Activated CD4-positive, alpha-beta T cell treated with anti-CD3 and anti-CD28 coated beads, Interleukin-2, amount 10 ng/mL, durations not matched to agents 7 days and 5 days (primary cell): ENCODE results near the gene ZNF292. TPM values are rescaled to one million over a fixed set of nuclear protein-coding genes. Genes with fewer than 3 reads are reported as not detected.
"Not testable (repeated sequence)": the region's sequence is repeated elsewhere in the genome, so short reads cannot be mapped to it uniquely, and the experiment has no call there.

Experiments used
- CTCF ChIA-PET: fragments of 350-600 bp; sonication (Branson Sonifier 250); formaldehyde crosslinking; loops from one replicate; lab custom pipeline; 2021; ENCODE audit warnings: antibody characterized with exemption; lab: Charles Lee
- POLR2A ChIA-PET: fragments of 350-600 bp; sonication (Branson Sonifier 250); formaldehyde crosslinking; loops from one replicate; lab custom pipeline; 2021; ENCODE audit warnings: antibody characterized with exemption; lab: Charles Lee
- DNase-seq: peaks from one replicate; pipeline ENCODE4 v3.0.0-alpha.2; 2020
- H3K27ac Mint-ChIP-seq: one replicate; pipeline ENCODE4 v1.8.0; 2021; ENCODE audit warnings: mild to moderate bottlenecking, moderate library complexity, mixed read lengths
- H3K27me3 Mint-ChIP-seq: one replicate; pipeline ENCODE4 v1.8.0; 2021; ENCODE audit warnings: mixed read lengths
- H3K36me3 Mint-ChIP-seq: one replicate; pipeline ENCODE4 v1.8.0; 2021; ENCODE audit warnings: low read depth, mixed read lengths
- H3K4me1 Mint-ChIP-seq: one replicate; pipeline ENCODE4 v1.8.0; 2021; ENCODE audit warnings: mixed read lengths
- H3K4me3 Mint-ChIP-seq: one replicate; pipeline ENCODE4 v1.8.0; 2021; ENCODE audit warnings: mild to moderate bottlenecking, moderate library complexity, mixed read lengths
- H3K9me3 Mint-ChIP-seq: one replicate; pipeline ENCODE4 v1.8.0; 2021; ENCODE audit warnings: mixed read lengths
- total RNA-seq, 2 experiments: library from RNA; stranded (reverse); gene quantifications; one replicate each; pipeline ENCODE4 v1.2.3, GENCODE V29; 2021

The ZNF292 gene
- 10 to 100 TPM; 51.5 to 56.0 TPM for total RNA-seq

GRCh38 chr6:87154993-87155841, at the start of gene ZNF292:
TSS of gene ZNF292 (plus strand) at chr6:87155565. CDS start at chr6:87155592, 27 bp downstream.
- no peaks in the 10 kb centered on the region for H3K9me3 Mint-ChIP-seq
- no peaks in the 10 kb centered on the region for H3K27me3 Mint-ChIP-seq
- POLR2A ChIA-PET = no interaction called here
- peak; percentile 98 for DNase-seq
- peaks cover 52% of the 10 kb centered on the region for H3K4me1 Mint-ChIP-seq
- H3K36me3 Mint-ChIP-seq = peaks cover 16% of the 10 kb centered on the region
- H3K4me3 Mint-ChIP-seq = peak within 1 kb of the TSS; percentile 82
- peak within 1 kb of the TSS; percentile 98 for H3K27ac Mint-ChIP-seq
- CTCF ChIA-PET = interaction anchor here (0.9 to 2.0 kb wide), 2 partner anchors 15 to 485 kb away, joined by 4 to 8 read pairs; no protein-coding TSS in a partner anchor

DNA sequence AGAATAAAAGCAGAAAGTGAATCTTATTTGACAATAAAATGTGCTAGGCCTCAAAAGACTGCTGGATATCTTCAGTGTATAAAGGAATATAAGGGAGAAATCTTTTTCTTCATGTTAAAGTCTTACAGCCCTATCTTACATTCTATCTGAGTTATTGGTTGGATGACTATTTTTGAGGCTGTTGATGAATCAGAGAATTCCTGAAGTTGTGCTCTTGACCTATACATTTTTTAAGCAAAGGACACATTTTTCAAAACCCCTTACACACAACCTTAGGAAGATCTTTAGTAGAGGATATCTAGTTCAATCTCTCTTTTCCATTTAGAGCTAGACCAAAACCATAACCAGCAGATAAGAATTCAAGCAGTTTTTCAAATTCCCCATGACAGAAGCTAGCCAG, 49.5 kb upstream of the ZNF292 start:
- POLR2A ChIA-PET = no interaction called here
- Mint-ChIP-seq H3K4me3 (no peak overlapping the region), H3K27ac (no peak overlapping the region), H3K36me3 (no peaks in the 10 kb centered on the region), H3K27me3 (peaks cover 8% of the 10 kb centered on the region), H3K4me1 (no peaks in the 10 kb centered on the region), H3K9me3 (no peaks in the 10 kb centered on the region)
- CTCF ChIA-PET = no interaction called here
- no peak for DNase-seq

GRCh38 chr6:87110636-87111035, 44.7 kb upstream of the ZNF292 start:
- ChIA-PET CTCF (interaction anchor here (0.7 kb wide), 1 partner anchor 9 kb away, joined by 3 read pairs; no protein-coding TSS in a partner anchor), POLR2A (no interaction called here)
- no peak for DNase-seq
- no peak overlapping the region for H3K27ac Mint-ChIP-seq
- H3K4me3 Mint-ChIP-seq = no peak overlapping the region
- H3K4me1 Mint-ChIP-seq = no peaks in the 10 kb centered on the region
- no peaks in the 10 kb centered on the region for H3K36me3 Mint-ChIP-seq
- no peaks in the 10 kb centered on the region for H3K9me3 Mint-ChIP-seq
- H3K27me3 Mint-ChIP-seq = peaks cover 26% of the 10 kb centered on the region

DNA sequence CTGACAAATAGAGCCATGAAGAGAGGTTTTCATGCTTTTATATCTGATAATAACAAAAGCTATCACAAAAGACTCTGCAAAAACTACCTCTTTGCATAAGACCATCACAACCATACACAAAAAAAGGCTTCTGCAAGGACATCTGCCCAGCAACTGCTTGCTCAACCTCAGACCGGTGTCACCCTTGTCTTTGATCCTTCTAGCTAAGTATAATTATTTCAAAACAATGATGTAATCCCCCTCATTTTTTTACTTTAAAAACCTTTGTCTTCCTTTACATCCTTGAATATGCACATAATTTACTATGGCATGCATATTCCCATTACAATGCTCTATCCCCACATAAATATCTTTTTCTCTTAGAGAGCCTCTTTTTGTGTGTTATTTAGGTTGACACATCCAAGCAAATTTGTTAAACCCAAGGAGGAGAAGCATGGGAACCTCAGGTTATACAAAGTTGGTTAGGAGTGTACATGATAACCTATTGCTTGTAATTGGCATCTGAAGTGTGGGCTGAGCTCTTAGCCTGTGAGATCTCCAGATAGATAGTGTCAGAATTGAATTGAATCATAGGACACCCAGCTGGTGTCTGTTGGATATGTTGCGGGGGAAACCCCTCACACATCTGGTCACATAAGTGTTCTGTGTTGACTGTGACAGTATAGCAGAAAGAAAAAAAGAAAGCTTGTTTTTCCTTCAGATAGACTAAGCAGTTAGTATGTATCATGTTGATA, 39.8 kb upstream of the ZNF292 start:
- no peaks in the 10 kb centered on the region for H3K4me1 Mint-ChIP-seq
- POLR2A ChIA-PET = no interaction called here
- no peak for DNase-seq
- no peaks in the 10 kb centered on the region for H3K9me3 Mint-ChIP-seq
- H3K36me3 Mint-ChIP-seq = no peaks in the 10 kb centered on the region
- H3K27ac Mint-ChIP-seq = no peak overlapping the region
- peaks cover 25% of the 10 kb centered on the region for H3K27me3 Mint-ChIP-seq
- no peak overlapping the region for H3K4me3 Mint-ChIP-seq
- CTCF ChIA-PET = no interaction called here

DNA sequence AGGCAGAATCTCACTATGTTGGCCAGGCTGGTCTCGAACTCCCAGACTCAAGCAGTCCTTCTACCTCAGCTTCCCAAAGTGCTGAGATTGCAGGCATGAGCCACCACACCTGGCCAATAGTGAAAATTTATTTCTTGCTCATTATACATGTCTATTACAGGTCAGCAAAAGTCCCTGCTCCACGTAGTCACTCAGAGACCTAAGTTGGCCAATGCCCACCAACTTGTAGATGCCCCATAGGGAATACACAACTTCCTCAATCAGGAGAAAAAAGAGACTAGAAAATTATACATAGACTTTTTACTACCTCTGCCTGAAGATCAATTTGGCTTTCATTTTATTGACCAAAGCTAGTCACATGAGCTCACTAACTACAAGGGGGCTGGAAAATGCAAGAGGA, 38.4 kb upstream of the ZNF292 start:
- no peaks in the 10 kb centered on the region for H3K4me1 Mint-ChIP-seq
- H3K4me3 Mint-ChIP-seq = no peak overlapping the region
- H3K36me3 Mint-ChIP-seq = no peaks in the 10 kb centered on the region
- POLR2A ChIA-PET = no interaction called here
- CTCF ChIA-PET = no interaction called here
- no peak for DNase-seq
- H3K27ac Mint-ChIP-seq = no peak overlapping the region
- peaks cover 24% of the 10 kb centered on the region for H3K27me3 Mint-ChIP-seq
- no peaks in the 10 kb centered on the region for H3K9me3 Mint-ChIP-seq

DNA sequence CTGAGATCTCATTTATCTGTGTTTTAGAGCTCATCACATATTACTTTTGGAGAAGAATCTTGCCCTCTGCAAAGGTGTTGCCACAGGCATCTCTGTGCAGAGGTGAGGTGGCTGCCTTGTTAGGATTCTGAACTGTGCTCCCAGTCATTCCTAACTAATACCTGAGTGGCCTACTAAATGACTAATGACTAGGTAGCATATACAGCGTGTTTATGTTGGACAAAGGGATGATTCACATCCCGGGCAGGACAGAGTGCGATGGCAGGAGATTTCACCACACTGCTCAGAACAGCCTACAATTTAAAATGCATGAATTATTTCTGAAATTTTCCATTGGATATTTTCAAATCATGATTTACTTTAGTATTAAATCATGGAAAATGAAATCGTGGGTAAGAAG, 37.3 kb upstream of the ZNF292 start:
- Mint-ChIP-seq H3K36me3 (no peaks in the 10 kb centered on the region), H3K4me1 (no peaks in the 10 kb centered on the region), H3K27me3 (peaks cover 26% of the 10 kb centered on the region), H3K27ac (no peak overlapping the region), H3K9me3 (no peaks in the 10 kb centered on the region), H3K4me3 (no peak overlapping the region)
- CTCF ChIA-PET = interaction anchor here (1.6 kb wide), 1 partner anchor 14 kb away, joined by 4 read pairs; no protein-coding TSS in a partner anchor
- POLR2A ChIA-PET = no interaction called here
- DNase-seq = no peak

DNA sequence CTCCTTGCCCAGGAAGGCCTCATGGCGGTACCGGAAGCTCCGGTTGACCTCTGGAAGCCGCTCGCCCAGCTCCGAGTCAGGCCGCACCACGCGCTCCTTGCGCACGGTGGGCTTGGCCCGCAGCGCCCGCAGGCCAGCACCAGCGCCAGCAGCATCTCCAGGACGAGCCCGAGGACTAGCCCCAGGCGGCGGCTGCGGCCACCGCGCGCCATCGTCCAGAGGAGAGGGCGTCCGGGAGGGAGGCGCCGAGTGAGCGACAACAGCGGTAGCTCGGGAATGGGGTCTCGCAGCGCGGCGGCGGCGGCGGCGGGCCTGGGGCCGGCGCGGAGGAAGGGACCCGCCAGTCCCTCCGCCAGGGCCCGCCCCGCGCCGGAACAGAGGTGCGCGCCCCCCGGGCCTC, 32.9 kb upstream of the ZNF292 start:
- no peak for DNase-seq
- Mint-ChIP-seq H3K36me3 (no peaks in the 10 kb centered on the region), H3K9me3 (no peaks in the 10 kb centered on the region), H3K27me3 (peaks cover 21% of the 10 kb centered on the region), H3K4me3 (no peak overlapping the region), H3K27ac (no peak overlapping the region), H3K4me1 (no peaks in the 10 kb centered on the region)
- POLR2A ChIA-PET = no interaction called here
- CTCF ChIA-PET = interaction anchor here (0.7 kb wide), 1 partner anchor 1336 kb away, joined by 3 read pairs; no protein-coding TSS in a partner anchor

- H3K4me1 Mint-ChIP-seq = no peaks in the 10 kb centered on the region
- H3K9me3 Mint-ChIP-seq = no peaks in the 10 kb centered on the region
- peaks cover 18% of the 10 kb centered on the region for H3K27me3 Mint-ChIP-seq
- no peak for DNase-seq
- POLR2A ChIA-PET = interaction anchor here (0.6 kb wide), 1 partner anchor 1449 kb away, joined by 3 read pairs; no protein-coding TSS in a partner anchor
- H3K4me3 Mint-ChIP-seq = no peak overlapping the region
- H3K27ac Mint-ChIP-seq = no peak overlapping the region
- CTCF ChIA-PET = no interaction called here
- H3K36me3 Mint-ChIP-seq = no peaks in the 10 kb centered on the region
Measured at GRCh38 chr6:87124074-87124473, 31.3 kb upstream of the ZNF292 start.

- H3K36me3 Mint-ChIP-seq = no peaks in the 10 kb centered on the region
- H3K27me3 Mint-ChIP-seq = peaks cover 17% of the 10 kb centered on the region
- H3K9me3 Mint-ChIP-seq = no peaks in the 10 kb centered on the region
- no peak overlapping the region for H3K27ac Mint-ChIP-seq
- ChIA-PET CTCF (interaction anchor here (1.2 kb wide), 1 partner anchor 11 kb away, joined by 3 read pairs; no protein-coding TSS in a partner anchor), POLR2A (no interaction called here)
- no peak overlapping the region for H3K4me3 Mint-ChIP-seq
- no peak for DNase-seq
- no peaks in the 10 kb centered on the region for H3K4me1 Mint-ChIP-seq
Measured at GRCh38 chr6:87126501-87126900, 28.9 kb upstream of the ZNF292 start.

GRCh38 chr6:87127737-87128136, 27.6 kb upstream of the ZNF292 start:
- ChIA-PET CTCF (no interaction called here), POLR2A (no interaction called here)
- no peaks in the 10 kb centered on the region for H3K4me1 Mint-ChIP-seq
- H3K4me3 Mint-ChIP-seq = no peak overlapping the region
- H3K9me3 Mint-ChIP-seq = no peaks in the 10 kb centered on the region
- H3K27me3 Mint-ChIP-seq = peaks cover 9% of the 10 kb centered on the region
- no peaks in the 10 kb centered on the region for H3K36me3 Mint-ChIP-seq
- no peak overlapping the region for H3K27ac Mint-ChIP-seq
- DNase-seq = no peak

- no peak for DNase-seq
- ChIA-PET POLR2A (no interaction called here), CTCF (no interaction called here)
- no peaks in the 10 kb centered on the region for H3K9me3 Mint-ChIP-seq
- H3K36me3 Mint-ChIP-seq = no peaks in the 10 kb centered on the region
- H3K4me1 Mint-ChIP-seq = peaks cover 1% of the 10 kb centered on the region
- H3K27me3 Mint-ChIP-seq = peaks cover 25% of the 10 kb centered on the region
- H3K27ac Mint-ChIP-seq = no peak overlapping the region
- no peak overlapping the region for H3K4me3 Mint-ChIP-seq
Measured at GRCh38 chr6:87136963-87137362, 18.4 kb upstream of the ZNF292 start.

DNA sequence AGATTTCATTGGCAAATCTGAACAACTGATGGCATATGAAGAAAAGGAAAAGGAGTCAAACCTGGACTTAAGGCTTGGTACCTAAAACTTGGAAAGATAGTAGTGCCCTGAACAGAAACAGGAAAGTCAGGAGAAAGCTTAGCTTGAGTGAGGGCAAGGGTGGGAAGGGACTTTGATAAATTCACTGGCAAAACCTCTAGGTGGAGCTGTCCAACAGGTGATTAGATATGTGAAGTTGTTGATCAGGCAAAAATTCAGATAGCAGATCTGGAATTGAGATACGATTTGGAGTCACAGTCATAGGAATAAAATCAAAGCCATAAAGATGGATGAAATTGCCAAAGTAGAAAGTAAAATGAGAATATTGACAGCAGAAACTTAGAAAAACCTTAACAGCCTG, 16.1 kb upstream of the ZNF292 start:
- ChIA-PET CTCF (interaction anchor here (0.6 to 2.1 kb wide), 4 partner anchors 14 to 1148 kb away, joined by 3 to 8 read pairs (median 5); partner anchors contain the start of gene ZNF292), POLR2A (interaction anchor here (0.6 kb wide), 1 partner anchor 60 kb away, joined by 3 read pairs; no protein-coding TSS in a partner anchor)

GRCh38 chr6:87139927-87140326, 15.4 kb upstream of the ZNF292 start:
- peaks cover 46% of the 10 kb centered on the region for H3K27me3 Mint-ChIP-seq
- H3K27ac Mint-ChIP-seq, H3K36me3 Mint-ChIP-seq, H3K4me3 Mint-ChIP-seq, H3K4me1 Mint-ChIP-seq, DNase-seq, H3K9me3 Mint-ChIP-seq, POLR2A ChIA-PET: not testable (repeated sequence)
- CTCF ChIA-PET = interaction anchor here (0.6 to 2.1 kb wide), 4 partner anchors 13 to 1148 kb away, joined by 3 to 8 read pairs (median 5); partner anchors contain the start of gene ZNF292

More for the DNA sequence above, 16.1 kb upstream of the ZNF292 start:
- Mint-ChIP-seq H3K27ac (no peak overlapping the region), H3K36me3 (no peaks in the 10 kb centered on the region), H3K9me3 (no peaks in the 10 kb centered on the region), H3K4me3 (no peak overlapping the region), H3K27me3 (peaks cover 46% of the 10 kb centered on the region), H3K4me1 (peaks cover 1% of the 10 kb centered on the region)
- peak; percentile 70 for DNase-seq
